ENCODE data around the gene GTF2H3. TPM values are rescaled to one million over a fixed set of nuclear protein-coding genes. Genes with fewer than 3 reads are reported as not detected.

The GTF2H3 gene
- total and polyA plus RNA-seq, 10 of the 15 experiments (the other 5 are each of a cell fraction or from before 2014, with no cell fraction given), result 20.6 to 62.9 (median 34.7) TPM

GRCh38 chr12:123681605-123682004, 48.0 kb downstream of the GTF2H3 start (continued):
- no peak for TF ChIP-seq ZBTB11 (CRISPR knock-in tag; IDR thresholded peaks at IDR 0.05)
- TF ChIP-seq PKNOX1 (IDR thresholded peaks at IDR 0.05), result no peak
- TF ChIP-seq CEBPZ (IDR thresholded peaks at IDR 0.05; ENCODE audit: low read depth, low read length), result no peak
- no peak for TF ChIP-seq NR2C2 (IDR thresholded peaks at IDR 0.05; ENCODE audit: borderline replicate concordance, control insufficient read depth, insufficient read length, low read depth)
- TF ChIP-seq ATF3 (IDR thresholded peaks at IDR 0.05; ENCODE audit: borderline replicate concordance, extremely low read depth, low read depth, low read length), result no peak
- TF ChIP-seq CHD1 (IDR thresholded peaks at IDR 0.05; ENCODE audit: low read depth, low read length), result no peak
- TF ChIP-seq ESRRA (IDR thresholded peaks at IDR 0.05; ENCODE audit: low read length), result no peak
- TF ChIP-seq IKZF1 (conservative IDR thresholded peaks at IDR 0.05), result peak; percentile 56
- peak; percentile 41 for TF ChIP-seq BCL3 (IDR thresholded peaks at IDR 0.05; ENCODE audit: borderline replicate concordance, insufficient read depth, low read depth, low read length, poor library complexity, severe bottlenecking)
- TF ChIP-seq PAX5 (IDR thresholded peaks at IDR 0.05; ENCODE audit: borderline replicate concordance, low read depth, low read length), result no peak
- no peak for TF ChIP-seq MXI1 (IDR thresholded peaks at IDR 0.05; ENCODE audit: low read depth, low read length)
- TF ChIP-seq GABPA (IDR thresholded peaks at IDR 0.05; ENCODE audit: low read depth), result 0 out of 2 replicates have a peak, but pooled peaks have one; percentile 24
- no peak for TF ChIP-seq ZBTB40 (IDR thresholded peaks at IDR 0.05; ENCODE audit: borderline replicate concordance)
- TF ChIP-seq RELA (IDR thresholded peaks at IDR 0.05; ENCODE audit: borderline replicate concordance, partially characterized antibody), result no peak
- TF ChIP-seq YBX1 (IDR thresholded peaks at IDR 0.05), result no peak
